HCT116 (cell line): ENCODE measurements around the gene CACNA1E. TPM values are rescaled to one million over a fixed set of nuclear protein-coding genes. Genes with fewer than 3 reads are reported as not detected.

Experiments used
- ATAC-seq: fragments of 200-7000 bp; cut with Tn5 transposase; 2 replicates; pipeline ENCODE4 v1.9.1; 2020; ENCODE audit warnings: mild to moderate bottlenecking, moderate library complexity
- BruUV-seq: library from RNA; stranded (reverse); fragments of 400-500 nt; replicated peaks from 2 replicates; lab custom pipeline; 2021; lab: Mats Ljungman, UMichigan
- CTCF ChIA-PET: fragments of 300-600 bp; sonication (Branson Sonifier 250); formaldehyde crosslinking; loops from one replicate; lab custom pipeline; 2021; ENCODE audit warnings: antibody characterized with exemption; lab: Charles Lee
- POLR2A ChIA-PET: fragments of 300-600, 350-600 bp; sonication (Branson Sonifier 250); formaldehyde crosslinking; loops from one replicate; lab custom pipeline; 2021; ENCODE audit warnings: antibody characterized with exemption; lab: Charles Lee
- RAD21 ChIA-PET, 2 experiments: fragments of 300-600 bp; sonication (Branson Sonifier 250); formaldehyde crosslinking; loops; one replicate each; lab custom pipeline; 2023; ENCODE audit warnings: low total read pairs in 2 of 2; ENCODE audit not compliant: uncharacterized antibody in 2 of 2, unreplicated experiment in 2 of 2, low non-redundant PET in 1 of 2; lab: Charles Lee
- DNase-seq: peaks from one replicate; pipeline ENCODE4 v3.0.0-alpha.2; 2010; ENCODE audit warnings: low read depth, low spot score
- H2AFZ ChIP-seq: fragments of 200-600 bp; shearing (Covaris generic), sonication (generic); 2 replicates; pipeline ENCODE4 v1.6.1; 2017; ENCODE audit warnings: low read depth, mixed run types, mixed read lengths, antibody characterized with exemption, low read length; ENCODE audit not compliant: poor library complexity, severe bottlenecking
- H3K27ac ChIP-seq: 2 replicates; pipeline ENCODE4 v1.5.1; 2012; ENCODE audit warnings: low read depth, low read length
- H3K27me3 ChIP-seq: fragments of 200-600 bp; sonication (generic); 2 replicates; pipeline ENCODE4 v1.6.1; 2016; ENCODE audit warnings: mixed run types, low read length, mixed read lengths; ENCODE audit not compliant: insufficient read depth
- H3K36me3 ChIP-seq, 2 experiments: fragments of 200-500 bp in 1 of 2; fragments of 200-600 bp in 1 of 2; sonication (Bioruptor generic) in 1 of 2; sonication (generic) in 1 of 2; 2 replicates each; pipeline versions ENCODE4 v1.5.1 to v1.6.1; 2014 to 2016; ENCODE audit warnings: low read length in 2 of 2, inconsistent platforms in 1 of 2, mixed read lengths in 1 of 2, mixed run types in 1 of 2; ENCODE audit not compliant: insufficient read depth in 2 of 2, control insufficient read depth in 1 of 2
- H3K4me1 ChIP-seq, 2 experiments: fragments of 200-600 bp in 1 of 2; sonication (generic) in 1 of 2; 2 replicates each; pipeline versions ENCODE4 v1.5.1 to v1.6.1; 2012 to 2017; ENCODE audit warnings: low read length in 2 of 2, inconsistent platforms in 1 of 2, mild to moderate bottlenecking in 1 of 2, mixed read lengths in 1 of 2, mixed run types in 1 of 2, moderate library complexity in 1 of 2; ENCODE audit not compliant: insufficient read depth in 2 of 2, control insufficient read depth in 1 of 2
- H3K4me2 ChIP-seq: fragments of 200-600 bp; sonication (generic); 2 replicates; pipeline ENCODE4 v1.6.1; 2017; ENCODE audit warnings: mixed run types, low read length, mixed read lengths
- H3K4me3 ChIP-seq, 2 experiments: fragments of 200-600 bp in 1 of 2; sonication (generic) in 1 of 2; replicated peaks in 1 of 2; 2 replicates each; pipeline ENCODE4 v1.5.1; 2011 to 2016; ENCODE audit warnings: low read length in 2 of 2, control low read depth in 1 of 2, low read depth in 1 of 2, mild to moderate bottlenecking in 1 of 2, mixed read lengths in 1 of 2, mixed run types in 1 of 2
- H3K79me2 ChIP-seq: fragments of 200-600 bp; sonication (generic); 2 replicates; pipeline ENCODE4 v1.6.1; 2017; ENCODE audit warnings: mild to moderate bottlenecking, mixed run types, low read length, moderate library complexity, mixed read lengths; ENCODE audit not compliant: insufficient read depth
- H3K9ac ChIP-seq: fragments of 200-600 bp; sonication (generic); 2 replicates; pipeline ENCODE4 v1.6.1; 2016; ENCODE audit warnings: low read length, mixed read lengths
- H3K9me2 ChIP-seq: fragments of 200-600 bp; sonication (generic), shearing (Covaris generic); 2 replicates; pipeline ENCODE4 v1.6.1; 2017; ENCODE audit warnings: mixed run types, mild to moderate bottlenecking, moderate library complexity; ENCODE audit not compliant: insufficient read depth
- H3K9me3 ChIP-seq, 2 experiments: fragments of 200-500 bp in 1 of 2; fragments of 200-600 bp in 1 of 2; sonication (Bioruptor generic) in 1 of 2; sonication (generic) in 1 of 2; 2 replicates each; pipeline ENCODE4 v1.6.1; 2014 to 2017; ENCODE audit warnings: low read length in 2 of 2, mixed read lengths in 2 of 2, inconsistent platforms in 1 of 2, low read depth in 1 of 2, mild to moderate bottlenecking in 1 of 2, mixed run types in 1 of 2, moderate library complexity in 1 of 2; ENCODE audit not compliant: control insufficient read depth in 1 of 2, insufficient read depth in 1 of 2
- H4K20me1 ChIP-seq: fragments of 200-600 bp; sonication (generic), shearing (Covaris generic); 2 replicates; pipeline ENCODE4 v1.6.1; 2017; ENCODE audit warnings: mixed run types, mild to moderate bottlenecking, moderate library complexity; ENCODE audit not compliant: insufficient read depth
- CEBPB ChIP-seq: IDR thresholded peaks from 2 replicates; pipeline ENCODE4 v1.6.1; 2012; ENCODE audit warnings: low read depth
- CTCF ChIP-seq, 3 experiments: fragments of 200-600 bp in 1 of 3; sonication (generic) in 1 of 3; IDR thresholded peaks in 2 of 3; conservative IDR thresholded peaks in 1 of 3; 2 replicates each; pipeline ENCODE4 v1.5.1; 2012 to 2017; ENCODE audit warnings: low read depth in 2 of 3, low read length in 2 of 3, antibody characterized with exemption in 1 of 3, borderline replicate concordance in 1 of 3, control low read depth in 1 of 3, mild to moderate bottlenecking in 1 of 3, mixed read lengths in 1 of 3, mixed run types in 1 of 3, moderate library complexity in 1 of 3; ENCODE audit not compliant: insufficient read depth in 1 of 3
- REST ChIP-seq: IDR thresholded peaks from 2 replicates; pipeline ENCODE4 v1.6.1; 2012; ENCODE audit warnings: low read depth
- SIN3A ChIP-seq: IDR thresholded peaks from 2 replicates; pipeline ENCODE4 v1.6.1; 2012; ENCODE audit warnings: low read depth
- SP1 ChIP-seq: IDR thresholded peaks from 2 replicates; pipeline ENCODE4 v1.6.1; 2012; ENCODE audit warnings: low read depth
- SRF ChIP-seq: IDR thresholded peaks from 2 replicates; pipeline ENCODE4 v1.6.1; 2012; ENCODE audit warnings: low read depth
- YY1 ChIP-seq: IDR thresholded peaks from 2 replicates; pipeline ENCODE4 v1.6.1; 2011; ENCODE audit warnings: low read length, low read depth, moderate library complexity, mild to moderate bottlenecking; ENCODE audit not compliant: insufficient replicate concordance; ENCODE audit errors: extremely low read depth
- intact Hi-C: fragments of 100-400 bp; cut with micrococcal nuclease; formaldehyde crosslinking; loops from 2 replicates; pipeline ENCODE4 v1.10.0; 2022
- total RNA-seq: library from RNA; stranded (reverse); gene quantifications from one replicate; pipeline ENCODE4 v1.2.1, GENCODE V29; 2021; ENCODE audit not compliant: unreplicated experiment

CACNA1E gene
- total RNA-seq, 1 experiment from 2014 or later, result 0.02 TPM

GRCh38 chr1:181623850-181624249 is 140.5 kb downstream of the CACNA1E start:
- no peak overlapping the region for H3K4me3 ChIP-seq
- BruUV-seq, result no TSS peak
- no peaks in the 10 kb centered on the region for H3K4me1 ChIP-seq
- H3K27ac ChIP-seq, result no peak overlapping the region
- H4K20me1 ChIP-seq, result no peaks in the 10 kb centered on the region
- TF ChIP-seq CEBPB, result no peak
- no peak for TF ChIP-seq SP1
- TF ChIP-seq YY1, result no peak
- no peak for TF ChIP-seq SIN3A
- no peak for TF ChIP-seq REST
- no peak for TF ChIP-seq CTCF (IDR thresholded peaks at IDR 0.05 in 2 of 3, conservative IDR thresholded peaks at IDR 0.05 in 1 of 3; ENCODE audit: borderline replicate concordance in 1 of 3, insufficient read depth in 1 of 3, low read depth in 2 of 3, low read length in 2 of 3)
- TF ChIP-seq SRF, result no peak
- H3K9me3 ChIP-seq, result no peaks in the 10 kb centered on the region
- no peaks in the 10 kb centered on the region for H3K9me2 ChIP-seq
- H2AFZ ChIP-seq, result no peak overlapping the region
- intact Hi-C loops, result no loop called here
- ChIA-PET CTCF (no interaction called here), POLR2A (no interaction called here), RAD21 (no interaction called here)
- H3K36me3 ChIP-seq, result no peaks in the 10 kb centered on the region
- no peaks in the 10 kb centered on the region for H3K79me2 ChIP-seq
- H3K4me2 ChIP-seq, result no peak overlapping the region
- DNase-seq (no peak), ATAC-seq (no peak)
- H3K9ac ChIP-seq, result no peak overlapping the region
- H3K27me3 ChIP-seq, result peaks cover 4% of the 10 kb centered on the region; the same call in 1 of the 2 replicates
